HepG2 (cell line): ENCODE results near the gene PNKP. TPM values are rescaled to one million over a fixed set of nuclear protein-coding genes. Genes with fewer than 3 reads are reported as not detected.
A peak's percentile ranks its signal among the peaks of the same experiment; 100 is the strongest.

Experiments used
- ATAC-seq: fragments of 200-7000 bp; cut with Tn5 transposase; 3 replicates; pipeline ENCODE4 v1.9.1; 2020; ENCODE audit warnings: mild to moderate bottlenecking, moderate library complexity
- BruUV-seq: library from RNA; stranded (reverse); fragments of 400-500 nt; replicated peaks from 2 replicates; lab custom pipeline; 2021; lab: Mats Ljungman, UMichigan
- CTCF ChIA-PET: fragments of 300-600 bp; formaldehyde crosslinking; extraction: SDS; loops from one replicate; lab custom pipeline; 2021; ENCODE audit warnings: low total read pairs, inconsistent platforms, low intra/inter-chr PET ratio; lab: Yijun Ruan, JAX
- POLR2A ChIA-PET: fragments of 350-600 bp; sonication (Branson Sonifier 250); formaldehyde crosslinking; loops from one replicate; lab custom pipeline; 2020; ENCODE audit warnings: antibody characterized with exemption, inconsistent platforms; lab: Yijun Ruan, JAX
- DNase-seq: peaks from one replicate; pipeline ENCODE4 v3.0.0-alpha.2; 2015; ENCODE audit warnings: low spot score
- FAIRE-seq: peaks from 3 replicates; lab custom pipeline; 2011; peaks lifted over from hg19 to GRCh38; lab: Jason Lieb, UNC
- H2AFZ ChIP-seq: one replicate; pipeline ENCODE4 v1.6.1; 2011; ENCODE audit warnings: low read length, inconsistent platforms
- H3K27ac ChIP-seq: fragments of 300-600 bp; 3 replicates; pipeline ENCODE4 v1.8.0; 2011; ENCODE audit warnings: mixed run types, mild to moderate bottlenecking, mixed read lengths, low read length, inconsistent platforms; ENCODE audit not compliant: insufficient read depth; ENCODE audit errors: extremely low read length
- H3K27me3 ChIP-seq, 2 experiments: fragments of 200-600 bp in 1 of 2; 2 replicates in 1 of 2; 3 replicates in 1 of 2; pipeline versions ENCODE4 v1.6.0 to v1.8.0; 2011; ENCODE audit warnings: low read length in 2 of 2, mild to moderate bottlenecking in 2 of 2, moderate library complexity in 2 of 2, inconsistent platforms in 1 of 2; ENCODE audit not compliant: insufficient read depth in 2 of 2, control insufficient read depth in 1 of 2
- H3K36me3 ChIP-seq, 2 experiments: fragments of 200-600 bp in 1 of 2; replicated peaks in 1 of 2; 2 replicates in 1 of 2; 3 replicates in 1 of 2; pipeline versions ENCODE4 v1.5.1 to v1.8.0; 2011; ENCODE audit warnings: low read length in 2 of 2, inconsistent platforms in 1 of 2; ENCODE audit not compliant: insufficient read depth in 2 of 2, control insufficient read depth in 1 of 2
- H3K4me1 ChIP-seq: 2 replicates; pipeline ENCODE4 v1.5.1; 2012; ENCODE audit warnings: low read length, inconsistent platforms; ENCODE audit not compliant: insufficient read depth
- H3K4me2 ChIP-seq: 2 replicates; pipeline ENCODE4 v1.6.0; 2011; ENCODE audit warnings: low read depth, low read length, inconsistent platforms
- H3K4me3 ChIP-seq, 3 experiments: fragments of 200-600 bp in 1 of 3; sonication (generic), shearing (Covaris generic) in 1 of 3; replicated peaks in 1 of 3; 2 replicates each; pipeline ENCODE4 v1.5.1; 2011 to 2016; ENCODE audit warnings: low read length in 3 of 3, inconsistent platforms in 2 of 3, low read depth in 2 of 3, mild to moderate bottlenecking in 2 of 3, control low read depth in 1 of 3, mixed read lengths in 1 of 3; ENCODE audit not compliant: insufficient read depth in 1 of 3
- H3K79me2 ChIP-seq: one replicate; pipeline ENCODE4 v1.6.1; 2011; ENCODE audit warnings: low read length, inconsistent platforms; ENCODE audit not compliant: insufficient read depth
- H3K9ac ChIP-seq: 2 replicates; pipeline ENCODE4 v1.6.0; 2011; ENCODE audit warnings: mild to moderate bottlenecking, low read depth, low read length, inconsistent platforms; ENCODE audit not compliant: insufficient read depth
- H3K9me3 ChIP-seq: 2 replicates; pipeline ENCODE4 v1.5.1; 2012; ENCODE audit warnings: mild to moderate bottlenecking, low read length
- H4K20me1 ChIP-seq: 2 replicates; pipeline ENCODE4 v1.6.0; 2011; ENCODE audit warnings: inconsistent platforms, mild to moderate bottlenecking, low read length, moderate library complexity; ENCODE audit not compliant: insufficient read depth
- FOXK2 ChIP-seq: fragments of 450-650 bp; IDR thresholded peaks from 2 replicates; pipeline ENCODE4 v1.6.1; 2016
- HMG20A ChIP-seq: IDR thresholded peaks from 2 replicates; pipeline ENCODE4 v1.6.1; 2016; ENCODE audit warnings: borderline replicate concordance
- KLF16 ChIP-seq, 2 experiments: sonication (generic) in 1 of 2; formaldehyde crosslinking in 1 of 2; IDR thresholded peaks; 2 replicates each; pipeline versions ENCODE4 v1.6.1 to v1.8.0; 2016 to 2023; ENCODE audit warnings: missing genetic modification reagents in 2 of 2, missing compliant biosample characterization in 1 of 2
- KMT2B ChIP-seq: IDR thresholded peaks from 2 replicates; pipeline ENCODE4 v1.6.1; 2016; ENCODE audit warnings: missing genetic modification reagents, missing compliant biosample characterization
- SOX13 ChIP-seq, 3 experiments: fragments of 450-650 bp in 1 of 3; sonication (generic) in 1 of 3; formaldehyde crosslinking in 1 of 3; IDR thresholded peaks in 2 of 3; conservative IDR thresholded peaks in 1 of 3; 2 replicates each; pipeline versions ENCODE4 v1.5.0 to v1.6.1; 2016 to 2020; ENCODE audit warnings: antibody characterized with exemption in 1 of 3, mild to moderate bottlenecking in 1 of 3, missing compliant biosample characterization in 1 of 3, missing genetic modification reagents in 1 of 3, moderate library complexity in 1 of 3
- SOX5 ChIP-seq: IDR thresholded peaks from 2 replicates; pipeline ENCODE4 v1.6.1; 2016; ENCODE audit warnings: borderline replicate concordance
- SYNCRIP ChIP-seq: fragments of 200-400 bp; formaldehyde crosslinking; IDR thresholded peaks from 2 replicates; pipeline ENCODE4 v1.6.1; 2018; ENCODE audit warnings: mild to moderate bottlenecking, low read depth, low read length; ENCODE audit not compliant: insufficient read depth
- ZNF225 ChIP-seq: sonication (generic); formaldehyde crosslinking; IDR thresholded peaks from 2 replicates; pipeline ENCODE4 v1.4.0; 2020; ENCODE audit warnings: mild to moderate bottlenecking, missing genetic modification reagents
- ZNF292 ChIP-seq: sonication (generic); formaldehyde crosslinking; IDR thresholded peaks from 2 replicates; pipeline ENCODE4 v1.8.1; 2022; ENCODE audit warnings: mild to moderate bottlenecking, low read depth, missing genetic modification reagents, borderline replicate concordance
- ZNF562 ChIP-seq: sonication (generic); formaldehyde crosslinking; IDR thresholded peaks from 2 replicates; pipeline ENCODE4 v1.8.0; 2022; ENCODE audit warnings: missing genetic modification reagents, borderline replicate concordance
- ZNF629 ChIP-seq: sonication (generic); formaldehyde crosslinking; conservative IDR thresholded peaks from 2 replicates; pipeline ENCODE4 v1.5.0; 2020; ENCODE audit warnings: missing genetic modification reagents
- ZNF782 ChIP-seq: sonication (generic); formaldehyde crosslinking; IDR thresholded peaks from 2 replicates; pipeline ENCODE4 v1.4.0; 2020; ENCODE audit warnings: missing genetic modification reagents, mild to moderate bottlenecking, borderline replicate concordance
- WGBS: methylation state at CpG from one replicate; pipeline ENCODE4 v1.1.6; 2017; ENCODE audit warnings: low lambda C conversion rate; 5-methylcytosine and 5-hydroxymethylcytosine counted together
- in situ Hi-C: cut with HindIII; loops from 2 replicates; pipeline ENCODE4 v1.10.0; 2017; ENCODE audit warnings: low pct_unique_long_range_greater_than_20kb; ENCODE audit not compliant: extremely low pct_ligation_motif_present
- intact Hi-C: fragments of 100-400 bp; cut with micrococcal nuclease; formaldehyde crosslinking; loops from one replicate; pipeline ENCODE4 v1.10.0; 2022; ENCODE audit not compliant: unreplicated experiment
- polyA plus RNA-seq, 8 experiments: library from polyadenylated mRNA; depleted of rRNA in 3 of 8; stranded (reverse) in 7 of 8; unstranded in 1 of 8; fragments of >200 nt; fragmentation: Illumina TruSeq in 4 of 8; extraction: Trizol in 4 of 8; gene quantifications; 2 replicates each; pipeline versions ENCODE4 v1.2.1 to v1.2.3, GENCODE V29; 2011 to 2016; ENCODE audit warnings: low read depth in 4 of 8, missing spikeins in 1 of 8, mixed read lengths in 1 of 8; ENCODE audit not compliant: insufficient read depth in 1 of 8
- total RNA-seq, 5 experiments: library from RNA; depleted of rRNA; stranded (reverse); fragments of >200 nt; fragmentation: Illumina TruSeq; extraction: Trizol; gene quantifications; 2 replicates each; pipeline ENCODE4 v1.2.3, GENCODE V29; 2016; ENCODE audit warnings: low read depth in 1 of 5
- TF ChIP-seq, protein P1 (sequence below): sonication (generic); formaldehyde crosslinking; IDR thresholded peaks from 2 replicates; pipeline ENCODE4 v1.4.0; 2020; ENCODE audit warnings: missing genetic modification reagents
- TF ChIP-seq, protein P2 (sequence below): sonication (generic); formaldehyde crosslinking; IDR thresholded peaks from 2 replicates; pipeline ENCODE4 v1.4.0; 2020; ENCODE audit warnings: missing genetic modification reagents, mild to moderate bottlenecking, borderline replicate concordance
- TF ChIP-seq, protein P3 (sequence below): sonication (generic); formaldehyde crosslinking; IDR thresholded peaks from 2 replicates; pipeline ENCODE4 v1.8.1; 2023; ENCODE audit warnings: mild to moderate bottlenecking, missing genetic modification reagents

The PNKP gene
- total and polyA plus RNA-seq, 2 of the 13 experiments (the other 11 are each of a cell fraction or from before 2014, with no cell fraction given): 12.7 to 27.1 TPM

DNA sequence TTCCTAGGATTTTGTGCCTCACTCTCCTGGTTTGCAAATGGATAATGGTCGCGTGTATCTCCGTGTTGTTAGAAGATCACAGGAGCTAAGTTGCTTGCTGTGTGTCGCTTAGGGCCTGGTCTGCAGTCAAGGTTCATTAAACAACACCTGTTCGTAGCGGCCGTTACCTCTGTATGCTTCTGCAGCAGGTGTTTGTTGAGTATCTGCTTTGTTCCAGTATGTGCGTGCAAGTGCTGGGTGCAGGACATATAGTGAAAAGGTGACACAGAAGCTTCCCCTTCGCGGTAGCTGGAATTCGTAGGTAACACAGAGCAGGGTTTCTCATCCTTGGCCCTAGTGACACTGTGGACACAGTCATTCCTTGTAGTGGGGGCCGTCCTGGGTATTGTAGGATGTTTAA lies 43.9 kb downstream of the PNKP start:
- FAIRE-seq: no peak

DNA sequence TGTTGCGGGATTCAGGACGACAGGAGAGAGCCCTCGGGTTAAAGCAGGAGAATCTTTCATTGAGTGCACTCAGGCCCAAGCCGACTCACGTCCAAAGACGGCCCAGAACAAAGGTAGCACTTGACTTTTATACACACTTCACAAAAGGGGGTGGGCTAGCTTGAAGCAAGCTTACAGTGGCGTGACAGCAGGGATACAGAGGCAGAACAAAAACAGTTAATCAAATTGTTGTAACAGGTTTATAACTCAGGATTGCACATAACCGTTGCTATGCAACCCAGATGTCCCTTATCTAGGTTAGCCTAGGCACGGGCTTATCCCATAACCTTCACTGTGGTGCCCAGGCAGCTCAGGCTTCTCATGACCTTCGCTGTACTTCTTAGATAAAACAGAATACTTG lies 47.3 kb downstream of the PNKP start:
- Histone ChIP-seq H4K20me1 (no peaks in the 10 kb centered on the region), H3K9me3 (no peaks in the 10 kb centered on the region), H3K36me3 (peaks cover 4 to 13% of the 10 kb centered on the region in 2 experiments; a peak in 4 of 5 replicates), H3K27ac (no peak overlapping the region), H3K4me3 (no peak overlapping the region), H3K9ac (no peak overlapping the region), H3K4me1 (peaks cover 11% of the 10 kb centered on the region), H3K4me2 (no peak overlapping the region), H3K27me3 (no peaks in the 10 kb centered on the region; a peak in 1 of 5 replicates), H2AFZ (no peak overlapping the region), H3K79me2 (peaks cover 20% of the 10 kb centered on the region)
- FAIRE-seq (no peak), DNase-seq (no peak), ATAC-seq (no peak)
- in situ Hi-C loops (no loop called here), intact Hi-C loops (no loop called here)
- ChIA-PET POLR2A (no interaction called here), CTCF (no interaction called here)
- BruUV-seq: TSS peak; percentile 61
- WGBS: 93% methylated on average over 10 of the region's 10 CpGs
- TF ChIP-seq FOXK2 (no peak), HMG20A (CRISPR knock-in tag) (no peak), KLF16 (CRISPR knock-in tag; IDR thresholded peaks at IDR 0.05) (no peak), ZNF782 (no peak), ZNF562 (CRISPR knock-in tag) (no peak), SOX13 (IDR thresholded peaks at IDR 0.05) (no peak), SOX13 (CRISPR knock-in tag; conservative IDR thresholded peaks at IDR 0.05 in 1 of 2, IDR thresholded peaks at IDR 0.05 in 1 of 2) (no peak), KMT2B (CRISPR knock-in tag) (no peak), SOX5 (no peak)
- TF ChIP-seq, protein P1, sequence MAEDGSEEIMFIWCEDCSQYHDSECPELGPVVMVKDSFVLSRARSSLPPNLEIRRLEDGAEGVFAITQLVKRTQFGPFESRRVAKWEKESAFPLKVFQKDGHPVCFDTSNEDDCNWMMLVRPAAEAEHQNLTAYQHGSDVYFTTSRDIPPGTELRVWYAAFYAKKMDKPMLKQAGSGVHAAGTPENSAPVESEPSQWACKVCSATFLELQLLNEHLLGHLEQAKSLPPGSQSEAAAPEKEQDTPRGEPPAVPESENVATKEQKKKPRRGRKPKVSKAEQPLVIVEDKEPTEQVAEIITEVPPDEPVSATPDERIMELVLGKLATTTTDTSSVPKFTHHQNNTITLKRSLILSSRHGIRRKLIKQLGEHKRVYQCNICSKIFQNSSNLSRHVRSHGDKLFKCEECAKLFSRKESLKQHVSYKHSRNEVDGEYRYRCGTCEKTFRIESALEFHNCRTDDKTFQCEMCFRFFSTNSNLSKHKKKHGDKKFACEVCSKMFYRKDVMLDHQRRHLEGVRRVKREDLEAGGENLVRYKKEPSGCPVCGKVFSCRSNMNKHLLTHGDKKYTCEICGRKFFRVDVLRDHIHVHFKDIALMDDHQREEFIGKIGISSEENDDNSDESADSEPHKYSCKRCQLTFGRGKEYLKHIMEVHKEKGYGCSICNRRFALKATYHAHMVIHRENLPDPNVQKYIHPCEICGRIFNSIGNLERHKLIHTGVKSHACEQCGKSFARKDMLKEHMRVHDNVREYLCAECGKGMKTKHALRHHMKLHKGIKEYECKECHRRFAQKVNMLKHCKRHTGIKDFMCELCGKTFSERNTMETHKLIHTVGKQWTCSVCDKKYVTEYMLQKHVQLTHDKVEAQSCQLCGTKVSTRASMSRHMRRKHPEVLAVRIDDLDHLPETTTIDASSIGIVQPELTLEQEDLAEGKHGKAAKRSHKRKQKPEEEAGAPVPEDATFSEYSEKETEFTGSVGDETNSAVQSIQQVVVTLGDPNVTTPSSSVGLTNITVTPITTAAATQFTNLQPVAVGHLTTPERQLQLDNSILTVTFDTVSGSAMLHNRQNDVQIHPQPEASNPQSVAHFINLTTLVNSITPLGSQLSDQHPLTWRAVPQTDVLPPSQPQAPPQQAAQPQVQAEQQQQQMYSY (CRISPR knock-in tag): no peak
- TF ChIP-seq, protein P2, sequence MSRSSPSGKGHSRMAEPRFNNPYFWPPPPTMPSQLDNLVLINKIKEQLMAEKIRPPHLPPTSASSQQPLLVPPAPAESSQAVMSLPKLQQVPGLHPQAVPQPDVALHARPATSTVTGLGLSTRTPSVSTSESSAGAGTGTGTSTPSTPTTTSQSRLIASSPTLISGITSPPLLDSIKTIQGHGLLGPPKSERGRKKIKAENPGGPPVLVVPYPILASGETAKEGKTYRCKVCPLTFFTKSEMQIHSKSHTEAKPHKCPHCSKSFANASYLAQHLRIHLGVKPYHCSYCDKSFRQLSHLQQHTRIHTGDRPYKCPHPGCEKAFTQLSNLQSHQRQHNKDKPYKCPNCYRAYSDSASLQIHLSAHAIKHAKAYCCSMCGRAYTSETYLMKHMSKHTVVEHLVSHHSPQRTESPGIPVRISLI (CRISPR knock-in tag): no peak

More for the DNA sequence above, 43.9 kb downstream of the PNKP start:
- H3K9me3 ChIP-seq: no peaks in the 10 kb centered on the region
- peaks cover 5 to 21% of the 10 kb centered on the region in 2 experiments; a peak in 4 of 5 replicates for H3K36me3 ChIP-seq
- DNase-seq: no peak
- no peak overlapping the region for H3K4me3 ChIP-seq
- H3K4me2 ChIP-seq: no peak overlapping the region
- no TSS peak for BruUV-seq
- no peak overlapping the region for H3K9ac ChIP-seq
- CTCF ChIA-PET: no interaction called here
- no peak for ATAC-seq
- peaks cover 17% of the 10 kb centered on the region for H3K79me2 ChIP-seq
- peaks cover 11% of the 10 kb centered on the region for H3K4me1 ChIP-seq
- H4K20me1 ChIP-seq: no peaks in the 10 kb centered on the region
- POLR2A ChIA-PET: no interaction called here
- in situ Hi-C loops (no loop called here), intact Hi-C loops (no loop called here)
- TF ChIP-seq KLF16 (CRISPR knock-in tag; IDR thresholded peaks at IDR 0.05) (no peak), SYNCRIP (no peak), ZNF629 (no peak), ZNF292 (CRISPR knock-in tag) (no peak), ZNF225 (CRISPR knock-in tag) (no peak)
- TF ChIP-seq, protein P3, sequence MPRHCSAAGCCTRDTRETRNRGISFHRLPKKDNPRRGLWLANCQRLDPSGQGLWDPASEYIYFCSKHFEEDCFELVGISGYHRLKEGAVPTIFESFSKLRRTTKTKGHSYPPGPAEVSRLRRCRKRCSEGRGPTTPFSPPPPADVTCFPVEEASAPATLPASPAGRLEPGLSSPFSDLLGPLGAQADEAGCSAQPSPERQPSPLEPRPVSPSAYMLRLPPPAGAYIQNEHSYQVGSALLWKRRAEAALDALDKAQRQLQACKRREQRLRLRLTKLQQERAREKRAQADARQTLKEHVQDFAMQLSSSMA (CRISPR knock-in tag): no peak
- H3K27me3 ChIP-seq: no peaks in the 10 kb centered on the region
- H3K27ac ChIP-seq: no peak overlapping the region
- no peak overlapping the region for H2AFZ ChIP-seq
- WGBS: 95% methylated on average over 12 of the region's 12 CpGs
